ENCODE results near the gene RPRD1B. TPM values are rescaled to one million over a fixed set of nuclear protein-coding genes. Genes with fewer than 3 reads are reported as not detected.
A peak's percentile ranks its signal among the peaks of the same experiment; 100 is the strongest.

Gene RPRD1B
- total RNA-seq, 2 donors from 2014 or later, result 22.1 to 29.6 TPM

- Histone ChIP-seq H3K27ac (ENCODE audit: low read depth, low read length) (no peak overlapping the region), H3K9ac (ENCODE audit: extremely low read depth, low read length, poor library complexity, severe bottlenecking) (no peak overlapping the region), H3K4me3 (ENCODE audit: low read length) (no peak overlapping the region), H3K9me3 (ENCODE audit: control insufficient read depth, low read length) (no peaks in the 10 kb centered on the region), H3K4me1 (ENCODE audit: control insufficient read depth, insufficient read depth, low read length) (no peaks in the 10 kb centered on the region), H3K36me3 (ENCODE audit: control insufficient read depth, insufficient read depth, low read length) (peaks cover 96% of the 10 kb centered on the region), H3K27me3 (ENCODE audit: control insufficient read depth, insufficient read depth, low read length, poor library complexity, severe bottlenecking) (no peaks in the 10 kb centered on the region)
- peaks cover 61% of the 10 kb centered on the region for H3K36me3 Mint-ChIP-seq (ENCODE audit: low read depth)
- no peaks in the 10 kb centered on the region for H3K27me3 Mint-ChIP-seq (ENCODE audit: insufficient read depth)
- no peak overlapping the region for H3K27ac Mint-ChIP-seq
- H3K4me3 Mint-ChIP-seq, result no peak overlapping the region
- WGBS, 2 experiments (ENCODE audit: insufficient coverage in 1 of 2, insufficient read length in 1 of 2), result 97 to 100% methylated on average over 8 to 10 of the region's 10 CpGs
- H3K4me1 Mint-ChIP-seq, result no peaks in the 10 kb centered on the region
- TF ChIP-seq CTCF (conservative IDR thresholded peaks at IDR 0.05), result no peak
- H3K9me3 Mint-ChIP-seq, result no peaks in the 10 kb centered on the region
- DNase-seq, result no peak
Observed at GRCh38 chr20:38065764-38066375, 32.3 kb downstream of the RPRD1B start.

GRCh38 chr20:38066969-38067716 lies 33.6 kb downstream of the RPRD1B start:
- H3K36me3 Mint-ChIP-seq (ENCODE audit: low read depth), result peaks cover 72% of the 10 kb centered on the region
- H3K9ac ChIP-seq (ENCODE audit: extremely low read depth, low read length, poor library complexity, severe bottlenecking), result no peak overlapping the region
- WGBS, 2 experiments (ENCODE audit: insufficient coverage in 1 of 2, insufficient read length in 1 of 2), result 97 to 100% methylated on average over 6 to 9 of the region's 9 CpGs
- no peaks in the 10 kb centered on the region for H3K4me1 Mint-ChIP-seq
- no peak for TF ChIP-seq CTCF (conservative IDR thresholded peaks at IDR 0.05)
- peaks cover 94% of the 10 kb centered on the region for H3K36me3 ChIP-seq (ENCODE audit: control insufficient read depth, insufficient read depth, low read length)
- no peak for DNase-seq
- H3K4me3 ChIP-seq (ENCODE audit: low read length), result no peak overlapping the region
- H3K27me3 Mint-ChIP-seq (ENCODE audit: insufficient read depth), result no peaks in the 10 kb centered on the region
- no peaks in the 10 kb centered on the region for H3K9me3 Mint-ChIP-seq
- no peaks in the 10 kb centered on the region for H3K27me3 ChIP-seq (ENCODE audit: control insufficient read depth, insufficient read depth, low read length, poor library complexity, severe bottlenecking)
- H3K27ac ChIP-seq (ENCODE audit: low read depth, low read length), result peak overlapping the region; percentile 21
- no peak overlapping the region for H3K4me3 Mint-ChIP-seq
- no peak overlapping the region for H3K27ac Mint-ChIP-seq
- no peaks in the 10 kb centered on the region for H3K4me1 ChIP-seq (ENCODE audit: control insufficient read depth, insufficient read depth, low read length)
- no peaks in the 10 kb centered on the region for H3K9me3 ChIP-seq (ENCODE audit: control insufficient read depth, low read length)

- H3K9ac ChIP-seq (ENCODE audit: extremely low read depth, low read length, poor library complexity, severe bottlenecking), result no peak overlapping the region
- peaks cover 76% of the 10 kb centered on the region for H3K36me3 Mint-ChIP-seq (ENCODE audit: low read depth)
- H3K27ac ChIP-seq (ENCODE audit: low read depth, low read length), result peak overlapping the region; percentile 21
- no peak for TF ChIP-seq CTCF (conservative IDR thresholded peaks at IDR 0.05)
- H3K4me1 Mint-ChIP-seq, result no peaks in the 10 kb centered on the region
- H3K27me3 Mint-ChIP-seq (ENCODE audit: insufficient read depth), result no peaks in the 10 kb centered on the region
- no peak overlapping the region for H3K4me3 ChIP-seq (ENCODE audit: low read length)
- 93 to 97% methylated on average over 12 to 15 of the region's 15 CpGs for WGBS, 2 experiments (ENCODE audit: insufficient coverage in 1 of 2, insufficient read length in 1 of 2)
- H3K4me1 ChIP-seq (ENCODE audit: control insufficient read depth, insufficient read depth, low read length), result no peaks in the 10 kb centered on the region
- peaks cover 95% of the 10 kb centered on the region for H3K36me3 ChIP-seq (ENCODE audit: control insufficient read depth, insufficient read depth, low read length)
- no peak for DNase-seq
- H3K27me3 ChIP-seq (ENCODE audit: control insufficient read depth, insufficient read depth, low read length, poor library complexity, severe bottlenecking), result no peaks in the 10 kb centered on the region
- H3K27ac Mint-ChIP-seq, result no peak overlapping the region
- H3K9me3 Mint-ChIP-seq, result no peaks in the 10 kb centered on the region
- no peaks in the 10 kb centered on the region for H3K9me3 ChIP-seq (ENCODE audit: control insufficient read depth, low read length)
- H3K4me3 Mint-ChIP-seq, result no peak overlapping the region
Observed at GRCh38 chr20:38067717-38068365, 34.3 kb downstream of the RPRD1B start.

All from endodermal cell (in vitro differentiated cells).